Upper lobe of left lung (tissue), 6 donors: ENCODE results near the gene STARD3NL. TPM values are rescaled to one million over a fixed set of nuclear protein-coding genes. Genes with fewer than 3 reads are reported as not detected.
"Not testable (repeated sequence)": the region's sequence is repeated elsewhere in the genome, so short reads cannot be mapped to it uniquely, and the experiment has no call there.

ENCODE experiments used
- ATAC-seq, 2 donors: fragments of 200-7000 bp; cut with Tn5 transposase; one replicate each; pipeline ENCODE4 v1.9.1; 2022; ENCODE audit warnings: mild to moderate bottlenecking in 2 of 2, moderate library complexity in 2 of 2; ENCODE audit not compliant: low FRiP score in 2 of 2
- DNase-seq, 2 donors: peaks; one replicate each; pipeline ENCODE4 v3.0.0-alpha.2; 2019 to 2020
- H3K27ac ChIP-seq, 4 donors: fragments of 200-600 bp; sonication (generic); one replicate each; pipeline ENCODE4 v1.5.1; 2016 to 2019
- H3K27me3 ChIP-seq, 4 donors: fragments of 200-600 bp; sonication (generic); one replicate each; pipeline ENCODE4 v1.5.1; 2017 to 2019
- H3K36me3 ChIP-seq, 4 donors: fragments of 200-600 bp; sonication (generic); one replicate each; pipeline ENCODE4 v1.5.1; 2016 to 2019
- H3K4me1 ChIP-seq, 4 donors: fragments of 200-600 bp; sonication (generic); one replicate each; pipeline ENCODE4 v1.5.1; 2018 to 2019
- H3K4me3 ChIP-seq, 4 donors: fragments of 200-600 bp; sonication (generic); one replicate each; pipeline ENCODE4 v1.5.1; 2017 to 2019; ENCODE audit warnings: mild to moderate bottlenecking in 2 of 4, moderate library complexity in 1 of 4
- H3K9me3 ChIP-seq, 4 donors: fragments of 200-600 bp; sonication (generic); one replicate each; pipeline ENCODE4 v1.5.1; 2018 to 2019
- CTCF ChIP-seq, 6 experiments: fragments of 450-650 bp in 4 of 6; fragments of 200-600 bp in 2 of 6; sonication (generic) in 2 of 6; IDR thresholded peaks; one replicate each; pipeline ENCODE4 v1.5.1; 2016 to 2019; ENCODE audit warnings: antibody characterized with exemption in 6 of 6
- EP300 ChIP-seq, 4 donors: sonication (generic); formaldehyde crosslinking; IDR thresholded peaks; one replicate each; pipeline ENCODE4 v1.5.1; 2017; ENCODE audit warnings: antibody characterized with exemption in 4 of 4, control low read depth in 2 of 4
- POLR2A ChIP-seq, 4 donors: fragments of 450-650 bp; IDR thresholded peaks; one replicate each; pipeline ENCODE4 v1.5.1; 2016 to 2017; ENCODE audit warnings: antibody characterized with exemption in 4 of 4, mild to moderate bottlenecking in 2 of 4
- POLR2AphosphoS5 ChIP-seq, 2 donors: sonication (generic); formaldehyde crosslinking; IDR thresholded peaks; one replicate each; pipeline ENCODE4 v1.5.1; 2017; ENCODE audit warnings: antibody characterized with exemption in 2 of 2
- WGBS, 2 donors: methylation state at CpG; one replicate each; pipeline ENCODE4 v1.1.5; 2017 to 2018; 5-methylcytosine and 5-hydroxymethylcytosine counted together
- total RNA-seq, 6 donors: library from RNA; depleted of rRNA in 4 of 6; stranded (reverse); fragments of >200 nt in 4 of 6; gene quantifications; one replicate each; pipeline versions ENCODE4 v1.1.0 to v1.2.1, GENCODE V29; 2016 to 2021
- donor health status: DM: no; HTN: no; CAD: no; lungs with moderate emphysema.
- donor health status: DM: no; HTN: yes; CAD: no; lungs with severe emphysema.

Gene STARD3NL
- total RNA-seq, 6 donors from 2014 or later, result 30.3 to 80.0 (median 51.1) TPM

- no peaks in the 10 kb centered on the region for H3K9me3 ChIP-seq
- 30 to 52% methylated on average over 2 of the region's 2 CpGs for WGBS, 2 donors
- H3K36me3 ChIP-seq, result no peaks in the 10 kb centered on the region
- H3K27me3 ChIP-seq, result no peaks in the 10 kb centered on the region
- DNase-seq (peak in 1 of 2 donors; percentile 72), ATAC-seq (peak in 1 of 2 donors; percentile 64)
- no peak overlapping the region for H3K4me3 ChIP-seq
- H3K27ac ChIP-seq, result peak overlapping the region in 1 of 4 donors; percentile 12
- TF ChIP-seq POLR2A (IDR thresholded peaks at IDR 0.05) (no peak), EP300 (IDR thresholded peaks at IDR 0.05) (no peak), CTCF (IDR thresholded peaks at IDR 0.05) (no peak), POLR2AphosphoS5 (IDR thresholded peaks at IDR 0.05) (no peak)
- peaks cover 0 to 6% (median 0%) of the 10 kb centered on the region in 4 donors for H3K4me1 ChIP-seq
These were observed 8.2 kb upstream of the STARD3NL start for GRCh38 chr7:38169847-38170246.

- no peak for ATAC-seq
- H3K9me3 ChIP-seq, result no peaks in the 10 kb centered on the region
- H3K27ac ChIP-seq, result no peak overlapping the region
- DNase-seq, result no peak
- no peak overlapping the region for H3K4me3 ChIP-seq
- H3K27me3 ChIP-seq, result no peaks in the 10 kb centered on the region
- no peaks in the 10 kb centered on the region for H3K36me3 ChIP-seq
- 61 to 69% methylated on average over 6 of the region's 6 CpGs for WGBS, 2 donors
- peaks cover 0 to 6% (median 0%) of the 10 kb centered on the region in 4 donors for H3K4me1 ChIP-seq
- TF ChIP-seq EP300 (IDR thresholded peaks at IDR 0.05) (no peak), POLR2AphosphoS5 (IDR thresholded peaks at IDR 0.05) (no peak), POLR2A (IDR thresholded peaks at IDR 0.05) (no peak), CTCF (IDR thresholded peaks at IDR 0.05) (no peak)
These were observed 6.2 kb upstream of the STARD3NL start for GRCh38 chr7:38171623-38172391.

GRCh38 chr7:38175547-38175946, 2.5 kb upstream of the STARD3NL start:
- not testable (repeated sequence) for H3K36me3 ChIP-seq, DNase-seq, ATAC-seq, H3K4me3 ChIP-seq, H3K27me3 ChIP-seq, H3K9me3 ChIP-seq, H3K27ac ChIP-seq
- peaks cover 18 to 19% (median 18%) of the 10 kb centered on the region in 4 donors for H3K4me1 ChIP-seq
- 96 to 99% methylated on average over 9 of the region's 9 CpGs for WGBS, 2 donors

GRCh38 chr7:38177621-38178003, 433 bp upstream of the STARD3NL start:
- 4 to 7% methylated on average over 15 of the region's 15 CpGs for WGBS, 2 donors
- no peaks in the 10 kb centered on the region for H3K9me3 ChIP-seq
- H3K27ac ChIP-seq, result peak overlapping the region; percentile 87 to 97 (median 94)
- H3K27me3 ChIP-seq, result no peaks in the 10 kb centered on the region
- peaks cover 21 to 31% (median 28%) of the 10 kb centered on the region in 4 donors for H3K4me1 ChIP-seq
- TF ChIP-seq CTCF (IDR thresholded peaks at IDR 0.05) (no peak), POLR2A (IDR thresholded peaks at IDR 0.05) (peak in 1 of 4 donors; percentile 68), POLR2AphosphoS5 (IDR thresholded peaks at IDR 0.05) (no peak)
- peak overlapping the region; percentile 26 to 74 (median 67) for H3K4me3 ChIP-seq
- ATAC-seq, result peak in 1 of 2 donors; percentile 4
- H3K36me3 ChIP-seq, result no peaks in the 10 kb centered on the region
- no peak for DNase-seq

- DNase-seq (no peak), ATAC-seq (peak; percentile 65 to 66)
- Histone ChIP-seq H3K4me1 (peaks cover 21 to 31% (median 28%) of the 10 kb centered on the region in 4 donors), H3K27ac (peak overlapping the region; percentile 87 to 97 (median 94)), H3K9me3 (no peaks in the 10 kb centered on the region), H3K36me3 (no peaks in the 10 kb centered on the region), H3K4me3 (peak overlapping the region; percentile 66 to 79 (median 71)), H3K27me3 (no peaks in the 10 kb centered on the region)
- TF ChIP-seq EP300 (IDR thresholded peaks at IDR 0.05), result no peak
- no peak for TF ChIP-seq POLR2AphosphoS5 (IDR thresholded peaks at IDR 0.05)
- no peak for TF ChIP-seq POLR2A (IDR thresholded peaks at IDR 0.05)
- peak in 1 of 6 experiments; percentile 1 for TF ChIP-seq CTCF (IDR thresholded peaks at IDR 0.05)
- WGBS, 2 donors, result 7% methylated on average over 15 of the region's 15 CpGs
These were observed 775 bp downstream of the STARD3NL start for GRCh38 chr7:38178695-38179344.
